Iris pigment epithelial cell (primary cell): Measurements from ENCODE around the gene CDH23.
A peak's percentile ranks its signal among the peaks of the same experiment; 100 is the strongest.

Experiments
- DNase-seq: peaks from one replicate; pipeline ENCODE4 v3.0.0-alpha.2; 2011; ENCODE audit warnings: low read depth

Gene CDH23

DNA sequence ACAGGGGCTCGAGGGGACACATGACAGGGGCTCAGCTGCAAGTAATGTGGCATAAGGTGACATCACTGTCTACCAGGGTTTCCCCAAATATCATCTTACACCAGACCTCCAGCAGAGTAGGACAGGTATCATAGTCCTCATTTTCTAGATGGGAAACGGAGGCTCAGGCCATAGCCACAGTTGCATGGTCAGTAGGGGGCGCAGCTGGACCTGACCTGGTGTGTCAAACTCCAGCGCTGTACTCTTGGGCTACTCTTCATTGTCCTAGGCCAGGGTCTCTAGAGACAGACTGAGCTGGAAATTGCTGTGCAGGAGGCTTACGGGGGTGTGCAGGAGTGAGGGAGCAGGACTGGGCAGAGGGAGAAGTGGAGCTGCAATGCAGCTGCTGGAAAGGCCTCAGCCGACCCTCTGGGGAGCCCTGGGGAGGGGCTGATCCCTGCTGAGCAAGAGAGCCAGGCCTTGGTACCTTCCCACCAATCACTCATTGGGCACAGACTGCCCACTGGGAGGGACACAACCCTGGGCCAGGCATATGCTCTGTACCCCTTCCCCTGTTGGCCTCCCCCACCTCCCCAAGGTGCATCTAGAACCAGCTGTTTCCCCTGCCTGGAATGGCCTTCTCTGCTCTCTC lies 89.9 kb downstream of the CDH23 start:
- DNase-seq, result peak; percentile 38

DNA sequence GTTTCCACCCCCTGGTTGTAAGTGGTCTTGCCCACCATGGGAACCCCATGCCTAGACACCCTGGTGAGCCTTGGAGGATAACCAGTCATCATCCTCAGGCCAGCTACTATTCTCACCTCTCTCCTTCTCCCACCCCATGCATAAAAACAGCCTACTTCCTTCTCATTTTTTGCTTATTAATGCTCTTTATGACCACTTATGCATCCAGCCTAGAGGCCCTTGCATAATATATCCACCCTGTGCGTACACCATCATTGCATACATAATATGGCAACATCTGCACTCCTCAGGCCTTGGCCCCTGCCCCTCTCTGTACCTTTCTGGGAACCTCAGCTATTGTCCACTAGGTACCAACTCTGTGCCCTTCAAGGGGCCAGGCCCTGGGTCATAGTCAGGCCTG lies 91.0 kb downstream of the CDH23 start:
- DNase-seq, result no peak

DNA sequence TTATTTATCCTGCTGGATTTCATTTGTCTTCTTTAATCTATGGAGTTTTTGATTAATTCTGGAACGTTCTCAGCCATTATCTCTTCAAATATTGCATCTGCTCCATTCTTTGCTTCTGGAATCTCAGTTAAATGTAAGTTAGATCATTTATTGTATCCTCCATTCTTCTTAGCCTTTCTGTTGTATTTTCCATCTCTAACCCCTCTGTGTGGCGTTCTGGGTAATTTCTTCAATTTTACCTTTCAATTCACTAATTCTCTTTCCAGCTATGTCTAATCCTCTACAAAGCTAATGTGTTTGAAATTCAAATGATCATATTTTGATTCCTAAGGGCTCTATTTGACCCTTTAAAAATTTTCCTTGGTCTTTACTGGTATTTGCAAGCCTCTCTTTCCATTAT lies 92.4 kb downstream of the CDH23 start:
- DNase-seq, result no peak

DNA sequence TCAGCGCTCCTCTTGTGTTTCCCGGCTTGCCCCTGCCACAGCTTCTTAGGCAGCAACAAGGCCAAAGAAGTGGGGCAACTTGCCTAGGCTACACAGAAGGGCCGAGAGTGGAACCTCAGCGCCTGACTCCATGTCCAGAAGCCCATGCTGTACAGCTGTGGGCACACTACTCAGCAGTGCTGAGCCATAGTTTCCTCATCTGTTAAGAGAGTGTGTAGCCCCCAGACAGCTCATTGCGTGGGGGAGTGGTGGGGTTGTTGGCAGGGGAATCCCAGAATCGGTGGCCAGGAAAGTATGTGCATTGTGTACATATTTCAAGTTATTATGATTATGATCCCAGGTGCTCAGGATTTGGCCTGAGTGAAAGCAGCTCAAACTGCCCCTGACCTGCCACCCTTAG lies 96.2 kb downstream of the CDH23 start:
- DNase-seq, result no peak

DNA sequence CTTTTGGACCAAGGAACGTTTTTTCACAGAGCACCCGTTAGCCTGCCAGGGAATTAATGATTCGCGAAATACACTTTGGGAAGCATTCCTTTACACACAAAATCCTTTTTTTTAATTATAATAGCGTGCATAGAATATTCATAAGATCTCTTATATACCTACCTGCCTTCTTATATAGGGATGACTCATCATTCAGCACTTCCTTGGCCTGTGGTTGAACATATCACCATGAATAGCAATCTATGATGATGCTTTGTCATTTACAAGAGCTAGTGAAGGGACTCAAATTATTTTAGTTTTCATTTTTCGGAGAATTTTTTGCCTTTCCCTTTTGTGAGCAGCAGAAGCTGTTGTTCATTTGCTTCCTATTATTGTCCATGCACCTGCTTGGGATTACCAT lies 97.0 kb downstream of the CDH23 start:
- DNase-seq, result no peak

DNA sequence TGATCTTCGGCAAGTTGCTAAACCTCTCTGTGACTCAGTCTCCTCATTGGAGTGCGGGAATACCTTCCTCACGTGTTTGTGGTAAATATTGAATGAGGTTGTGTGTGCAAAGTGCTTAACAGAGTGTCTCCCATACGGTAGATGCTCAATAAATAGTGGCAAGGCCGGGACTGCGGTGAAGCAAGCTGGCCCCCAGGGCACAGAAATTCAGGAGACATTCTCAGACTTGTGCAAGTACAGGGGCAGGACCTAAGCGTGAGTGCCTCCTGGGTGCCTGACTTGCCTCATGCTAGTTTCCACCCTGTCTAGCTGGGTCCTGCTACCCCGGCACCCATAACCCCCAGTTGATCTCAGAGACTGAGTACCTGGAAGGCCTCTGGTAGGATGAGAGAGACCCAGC lies 97.8 kb downstream of the CDH23 start:
- no peak for DNase-seq

DNA sequence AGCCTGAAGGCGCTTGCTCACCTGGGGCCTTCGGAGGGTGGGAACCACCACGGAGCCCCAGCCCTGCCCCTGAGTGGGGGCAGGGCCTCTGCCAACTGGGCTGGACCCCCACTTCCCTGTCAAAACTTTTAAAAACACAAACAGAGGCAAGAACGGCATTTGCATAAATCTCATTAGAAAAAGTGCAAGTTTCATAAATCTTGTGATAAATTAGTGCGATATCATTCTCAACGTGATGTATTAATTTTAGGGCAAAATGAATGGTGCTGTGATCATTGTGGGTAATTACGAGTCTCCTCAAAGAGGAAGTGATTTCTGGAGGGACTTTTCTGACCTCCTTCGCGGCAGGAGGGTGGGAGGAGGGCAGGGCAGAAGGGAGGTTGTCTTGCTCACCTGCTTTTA lies 98.3 kb downstream of the CDH23 start:
- DNase-seq, result no peak

DNA sequence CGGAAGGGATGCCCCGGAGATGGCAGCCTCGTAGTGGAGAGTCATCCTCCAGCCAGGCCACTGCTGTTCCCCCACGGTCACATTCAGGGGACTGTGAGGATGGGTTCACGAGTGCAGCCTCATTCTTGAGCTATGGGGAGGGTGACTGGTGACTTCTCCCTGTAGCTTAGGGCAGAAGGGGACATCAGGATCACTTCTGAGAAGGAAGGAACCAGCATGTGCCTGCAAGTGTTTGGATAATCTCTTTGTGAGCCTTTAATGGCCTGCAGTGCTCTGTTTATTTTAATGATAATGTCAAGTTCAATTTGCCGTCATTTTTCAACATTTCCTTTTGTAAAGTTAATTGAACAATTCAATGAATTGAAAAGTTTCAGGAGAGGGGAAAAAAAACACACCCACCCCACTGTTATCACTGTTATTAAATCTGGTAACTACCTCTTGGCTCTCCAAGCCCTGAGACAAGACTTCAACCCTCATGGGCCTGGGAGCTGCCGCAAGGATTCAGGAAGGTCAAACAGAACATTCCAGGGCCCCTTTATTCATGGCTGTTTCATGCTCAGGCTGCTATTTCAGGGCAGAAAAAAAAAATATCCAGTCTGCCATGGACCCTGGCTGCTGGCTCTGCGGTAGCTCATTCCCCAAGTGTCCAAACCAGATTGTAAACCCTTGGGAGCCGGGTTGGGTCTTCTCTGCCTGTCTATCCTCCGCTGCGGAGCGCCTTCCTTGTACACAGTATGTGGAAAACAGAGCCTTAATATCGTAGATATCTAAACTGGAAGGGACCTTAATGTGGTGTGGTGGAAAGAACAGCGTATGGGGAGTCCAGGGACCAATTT lies 100.4 kb downstream of the CDH23 start:
- DNase-seq, result no peak

DNA sequence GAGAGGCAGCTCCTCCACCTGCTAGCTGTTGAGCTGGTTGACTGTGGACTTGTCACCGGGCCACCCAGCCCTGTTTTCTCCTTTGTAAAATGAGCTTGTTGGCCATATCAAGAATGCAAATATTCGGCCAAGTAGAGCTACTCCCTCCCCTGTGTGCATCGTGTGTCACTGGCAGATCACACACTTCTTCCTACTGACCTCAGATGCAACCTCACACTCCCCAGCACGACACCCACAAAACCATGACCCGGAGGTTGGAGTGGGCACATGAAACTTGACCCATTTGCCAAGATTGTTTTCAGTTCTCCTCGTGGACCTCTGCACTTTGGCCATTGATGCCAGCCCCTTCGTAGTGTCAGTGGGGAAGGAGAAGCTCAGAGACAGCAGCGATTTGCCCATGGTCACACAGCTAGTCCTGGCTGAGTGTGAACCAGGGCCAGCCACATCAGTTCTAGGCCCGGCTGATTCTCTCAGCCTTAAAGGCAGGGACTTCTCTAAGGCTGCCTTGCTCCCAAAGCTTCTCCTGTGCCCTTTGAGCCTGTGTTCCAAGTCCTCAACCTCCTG lies 101.1 kb downstream of the CDH23 start:
- no peak for DNase-seq

DNA sequence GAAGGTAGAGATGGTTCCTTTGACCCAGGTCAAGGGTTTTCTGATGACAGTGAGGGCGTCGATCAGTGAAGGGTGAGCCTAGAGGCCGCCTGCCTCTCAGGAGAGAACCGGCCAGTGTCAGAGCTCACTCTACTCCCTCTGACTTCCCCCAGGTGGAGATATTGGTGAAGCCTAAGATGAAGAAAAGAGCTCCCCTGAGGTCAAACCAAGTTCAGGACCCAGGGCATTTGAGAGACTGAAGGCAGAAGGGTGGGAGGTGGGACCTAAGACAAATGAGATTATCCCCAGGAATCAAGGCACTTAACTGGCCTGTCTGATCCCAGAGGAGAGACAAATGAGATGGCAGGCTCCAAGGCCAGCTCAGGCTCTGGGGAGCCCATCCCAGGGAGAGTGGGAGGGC lies 104.7 kb downstream of the CDH23 start:
- no peak for DNase-seq

DNA sequence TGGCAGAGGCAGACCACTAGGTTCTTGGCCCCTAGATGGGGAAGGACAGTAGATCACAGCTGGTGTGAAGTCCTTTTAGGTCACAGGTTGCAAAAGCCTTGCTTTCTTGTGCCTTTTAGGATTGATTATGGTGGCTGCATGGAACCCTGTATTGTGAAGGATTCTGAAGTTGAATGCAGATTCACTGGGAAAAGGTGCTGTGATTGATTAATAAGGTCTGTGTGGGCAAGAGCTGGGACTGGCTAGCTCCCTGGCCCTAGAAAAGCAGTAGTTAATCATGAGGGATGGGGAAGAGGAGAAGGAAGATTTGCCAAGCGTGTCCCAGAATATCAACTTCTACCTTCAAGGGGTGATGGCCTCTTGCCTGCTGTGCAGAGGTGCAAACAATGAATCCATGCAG lies 105.5 kb downstream of the CDH23 start:
- DNase-seq, result no peak

DNA sequence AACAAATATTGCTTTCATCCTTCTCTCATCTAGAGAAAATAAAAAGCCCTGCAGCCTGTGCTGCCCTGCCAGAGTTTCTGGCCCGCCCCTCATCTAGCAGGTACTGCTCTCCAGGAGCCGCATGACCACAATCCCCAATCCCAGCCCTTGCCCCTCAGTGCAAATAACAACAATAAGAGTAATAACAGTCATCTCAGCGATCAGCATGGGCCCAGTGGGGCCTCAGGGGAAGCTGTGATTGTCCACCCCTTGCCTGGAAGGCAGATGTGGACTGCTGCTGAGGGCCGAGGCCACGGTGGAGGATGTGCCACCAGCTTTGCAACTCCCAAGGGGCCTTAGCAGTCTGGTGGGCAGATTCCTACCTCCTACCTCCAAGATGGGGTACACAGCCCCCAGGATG lies 106.1 kb downstream of the CDH23 start:
- DNase-seq, result no peak

DNA sequence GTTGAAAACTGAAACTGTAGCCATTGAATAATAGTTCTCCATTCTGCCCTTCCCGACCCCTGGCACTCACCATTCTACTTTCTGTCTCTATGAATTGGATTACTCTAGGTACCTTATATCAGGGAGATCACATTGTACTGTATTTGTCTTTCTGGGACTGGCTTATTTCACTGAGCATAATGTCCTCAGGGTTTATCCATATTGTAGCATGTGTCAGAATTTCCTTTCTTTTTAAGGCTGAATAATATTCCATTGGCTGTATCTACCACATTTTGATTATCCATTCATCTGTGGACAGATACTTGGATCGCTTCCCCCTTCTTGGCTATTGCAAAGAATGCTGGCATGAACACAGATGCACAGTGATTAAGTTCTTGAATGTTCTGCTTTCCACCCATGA lies 107.4 kb downstream of the CDH23 start:
- DNase-seq, result no peak

DNA sequence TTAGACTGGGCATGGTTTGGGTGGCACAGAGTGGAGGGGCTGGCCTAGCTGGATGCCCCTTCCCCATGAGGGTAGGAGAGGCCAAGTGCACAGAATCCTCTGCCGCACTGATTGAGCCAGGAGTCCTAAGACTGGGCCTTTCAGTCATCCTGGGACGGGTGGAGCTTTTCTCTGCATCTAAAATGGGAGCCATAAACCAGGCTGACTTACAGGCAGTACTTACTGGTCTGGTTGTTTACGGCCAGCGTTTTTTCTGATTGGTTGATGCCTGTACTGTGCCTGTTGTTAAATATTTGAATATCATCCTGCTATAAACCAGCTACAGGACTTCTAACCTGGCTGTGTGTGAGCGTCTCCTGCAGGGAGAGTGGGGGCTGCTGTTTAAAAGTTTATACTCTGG lies 107.8 kb downstream of the CDH23 start:
- DNase-seq, result no peak

DNA sequence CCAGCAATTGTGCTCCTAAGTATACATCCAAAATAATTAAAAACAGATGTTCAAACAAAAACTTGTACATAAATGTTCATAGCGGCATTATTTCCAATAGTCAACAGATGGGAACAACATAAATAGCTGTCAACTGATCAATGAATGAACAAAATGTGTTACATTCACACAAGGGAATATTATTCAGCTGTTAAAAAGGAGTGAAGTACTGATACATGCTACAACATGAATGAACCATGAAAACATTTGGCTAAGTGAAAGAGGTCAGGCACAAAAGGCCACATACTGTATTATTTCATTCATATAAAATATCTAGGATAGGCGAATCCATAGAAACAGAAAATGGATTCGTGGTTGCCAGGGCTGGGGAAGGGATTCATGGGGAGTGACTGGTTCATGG lies 109.1 kb downstream of the CDH23 start:
- no peak for DNase-seq

DNA sequence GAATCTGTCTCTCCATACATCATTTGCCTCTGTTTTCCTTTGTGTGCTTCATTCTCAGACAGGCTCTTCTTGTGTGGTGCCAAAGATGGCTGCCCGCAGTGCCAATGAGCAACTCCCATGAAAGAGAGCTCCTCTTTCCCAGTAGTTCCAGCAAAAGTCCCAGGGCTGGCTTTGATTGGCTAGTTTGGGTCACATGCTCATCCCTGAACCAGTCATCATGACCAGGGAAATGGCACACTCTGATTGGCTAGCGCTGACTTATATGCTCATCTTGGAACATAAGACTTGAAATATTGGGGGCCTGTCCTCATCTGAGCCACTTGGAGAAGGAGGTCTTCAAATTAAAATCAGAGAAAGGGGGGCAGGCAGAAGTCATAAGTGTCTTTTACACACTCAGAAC lies 112.7 kb downstream of the CDH23 start:
- DNase-seq, result no peak

DNA sequence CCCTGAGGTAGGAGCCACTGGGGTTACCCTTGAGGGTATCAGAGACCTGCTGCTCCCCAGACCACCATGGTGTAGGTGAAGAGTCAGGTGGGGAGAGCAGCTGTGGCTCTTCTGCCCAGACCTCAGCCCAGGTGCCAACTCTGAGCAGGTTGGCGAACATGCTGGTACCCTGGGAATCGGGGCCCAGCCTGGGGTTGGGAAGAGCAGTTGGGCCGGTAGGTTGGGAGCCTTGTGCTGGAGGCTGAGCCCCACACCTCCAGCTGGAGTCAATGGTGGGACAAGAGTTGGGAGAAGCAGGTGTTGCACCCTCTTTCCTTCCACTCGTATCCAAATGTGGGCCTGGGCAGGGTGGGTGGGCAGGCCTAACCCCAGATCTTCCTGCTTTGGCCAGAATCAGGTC lies 114.5 kb downstream of the CDH23 start:
- DNase-seq, result no peak

DNA sequence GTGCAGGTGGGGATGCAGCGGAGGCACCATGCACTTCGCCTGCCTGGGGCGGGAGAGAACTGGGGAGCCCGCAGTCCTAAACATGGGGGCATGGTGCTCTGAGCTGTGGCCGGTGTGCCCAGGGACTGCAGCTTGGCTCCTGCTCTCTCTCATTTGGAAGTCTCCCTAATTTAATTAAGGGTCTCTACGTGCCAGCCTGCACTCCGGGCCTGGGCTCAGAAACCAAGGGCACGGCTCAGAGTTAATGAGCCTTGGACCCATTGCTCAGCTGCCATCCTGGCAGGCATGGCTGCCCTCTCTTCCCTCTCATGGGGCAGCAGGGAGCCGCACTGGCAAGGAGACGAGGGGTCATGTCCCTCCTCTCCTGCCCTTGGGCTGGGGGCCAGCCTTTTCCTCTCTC lies 115.6 kb downstream of the CDH23 start:
- DNase-seq, result no peak

DNA sequence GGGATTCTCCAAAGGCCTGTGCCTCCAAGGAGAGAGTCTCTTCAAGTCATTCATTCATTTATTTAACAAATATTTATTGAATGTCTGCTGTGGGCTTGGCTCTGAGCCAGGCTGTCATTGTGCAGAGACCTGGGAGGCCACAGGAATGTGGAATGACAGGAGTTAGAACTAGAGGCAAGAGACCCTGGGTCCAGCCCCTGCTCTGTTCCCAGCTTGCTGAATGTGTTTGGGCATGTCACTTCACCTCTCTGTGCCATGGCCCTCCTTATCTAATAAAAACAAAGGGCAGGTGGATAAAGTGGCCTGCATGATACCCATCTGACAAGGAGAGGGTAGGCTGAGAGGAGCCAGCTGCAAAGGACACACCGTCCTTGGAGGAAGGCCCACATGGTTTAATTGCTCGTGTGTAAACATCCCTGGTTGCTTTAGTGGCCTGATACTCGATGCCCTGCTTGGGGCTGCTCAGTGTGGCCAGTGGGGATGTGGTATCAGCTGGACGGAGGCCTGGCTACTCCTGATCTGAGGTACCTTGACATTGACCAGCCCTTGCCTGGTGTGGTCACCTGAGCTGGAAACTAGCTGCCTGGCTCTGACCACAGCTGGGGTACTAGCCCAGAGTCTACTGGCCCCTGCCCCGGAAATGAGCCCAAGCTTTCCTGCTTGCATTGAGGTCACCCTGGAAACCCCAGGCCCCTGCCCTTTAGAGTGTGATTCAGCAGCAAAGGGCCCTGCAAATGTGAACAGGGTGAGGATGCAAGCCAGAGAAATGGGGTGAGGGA lies 116.2 kb downstream of the CDH23 start:
- DNase-seq, result no peak

DNA sequence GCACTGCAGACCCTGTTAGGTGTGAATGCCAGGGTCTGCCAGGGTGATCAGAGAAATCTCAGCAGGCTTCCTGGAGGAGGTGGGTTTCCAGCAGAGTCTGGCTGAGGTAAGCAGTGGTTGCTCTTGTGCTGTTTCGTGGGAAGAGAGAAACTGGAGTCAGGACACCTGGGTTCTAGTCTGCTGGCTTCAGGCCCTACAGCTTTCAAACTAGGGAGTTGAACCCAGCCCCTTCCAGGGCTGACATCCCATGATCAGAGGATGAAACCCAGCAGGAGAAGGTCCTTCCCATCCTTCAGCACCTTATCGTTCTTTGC lies 116.8 kb downstream of the CDH23 start:
- DNase-seq, result no peak

DNA sequence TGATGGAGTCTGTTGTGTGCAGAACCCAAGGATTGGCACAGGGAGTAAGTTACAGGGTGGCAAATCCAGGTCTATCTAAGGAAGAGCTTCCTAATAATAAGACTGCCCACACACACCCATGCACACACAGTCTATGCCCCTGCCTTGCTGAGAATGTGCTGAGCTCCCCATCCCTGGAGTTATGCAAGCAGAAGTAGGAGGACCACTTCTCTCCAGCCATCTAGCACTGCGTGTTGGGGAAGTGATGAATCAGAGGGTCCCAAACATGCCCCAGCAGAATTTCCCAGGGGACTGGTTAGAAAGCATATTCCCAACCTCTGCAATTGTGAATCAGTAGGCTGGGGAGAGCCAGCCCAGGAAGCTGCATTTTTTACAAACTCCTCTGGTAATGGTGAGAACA lies 117.2 kb downstream of the CDH23 start:
- DNase-seq, result no peak

DNA sequence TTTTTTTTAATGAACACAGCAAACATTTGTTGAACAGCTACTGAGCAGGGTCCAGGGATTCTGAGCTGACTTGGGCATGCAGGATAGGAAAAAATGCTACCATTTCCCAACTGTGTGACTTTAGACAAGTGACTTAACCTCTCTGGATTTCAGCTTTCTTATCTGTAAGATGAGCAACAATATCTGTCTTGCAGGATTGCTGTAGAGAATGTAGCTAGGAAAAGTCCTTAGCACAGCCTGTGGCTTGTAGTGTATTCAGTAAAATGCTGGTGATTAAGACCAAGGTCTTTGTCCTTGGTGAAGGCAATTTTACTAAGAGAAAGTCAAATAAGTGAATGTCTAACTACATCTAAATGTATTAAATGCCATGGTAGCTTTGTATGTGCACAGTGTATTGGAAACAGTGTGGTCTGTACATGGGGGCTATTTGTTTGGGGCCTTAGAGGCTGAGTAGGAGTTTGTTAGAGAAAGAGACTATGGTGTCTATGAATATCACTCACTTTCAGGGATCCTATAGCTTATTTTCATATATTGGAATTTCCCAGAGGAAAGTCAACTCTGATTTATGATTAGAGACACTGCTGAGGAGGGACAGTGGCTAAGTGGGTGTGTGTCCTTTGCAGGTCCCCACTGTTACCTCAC lies 118.9 kb downstream of the CDH23 start:
- DNase-seq, result peak; percentile 3

DNA sequence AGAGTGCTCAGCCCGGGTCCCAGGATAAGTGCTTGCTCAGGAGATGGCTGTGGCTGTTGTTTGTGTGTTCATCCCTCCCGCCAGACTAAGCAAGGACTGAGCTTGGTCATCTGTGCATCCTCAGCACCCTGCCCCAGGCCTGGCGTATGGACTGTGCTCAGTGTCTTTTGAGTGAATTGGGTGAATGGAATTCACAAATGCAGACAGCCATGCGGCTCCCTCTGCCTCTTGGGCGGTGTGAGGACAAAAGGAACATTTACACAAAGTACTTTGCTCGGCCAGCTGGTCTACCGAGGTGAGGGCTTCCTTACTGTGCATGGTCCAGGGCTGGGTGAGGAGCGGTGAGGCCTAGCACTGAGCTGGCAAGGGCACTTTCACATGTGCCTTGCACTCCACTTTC lies 120.2 kb downstream of the CDH23 start:
- DNase-seq, result no peak
